GM18517 (cell line): ENCODE measurements around the gene USPL1.
"Not testable (repeated sequence)": the region's sequence is repeated elsewhere in the genome, so short reads cannot be mapped to it uniquely, and the experiment has no call there.

Experiments used
- ATAC-seq: cut with Tn5 transposase; IDR thresholded peaks from one replicate; pipeline ENCODE4 v1.9.1; 2021; ENCODE audit warnings: mild to moderate bottlenecking, moderate library complexity; ENCODE audit not compliant: unreplicated experiment

USPL1 gene

DNA sequence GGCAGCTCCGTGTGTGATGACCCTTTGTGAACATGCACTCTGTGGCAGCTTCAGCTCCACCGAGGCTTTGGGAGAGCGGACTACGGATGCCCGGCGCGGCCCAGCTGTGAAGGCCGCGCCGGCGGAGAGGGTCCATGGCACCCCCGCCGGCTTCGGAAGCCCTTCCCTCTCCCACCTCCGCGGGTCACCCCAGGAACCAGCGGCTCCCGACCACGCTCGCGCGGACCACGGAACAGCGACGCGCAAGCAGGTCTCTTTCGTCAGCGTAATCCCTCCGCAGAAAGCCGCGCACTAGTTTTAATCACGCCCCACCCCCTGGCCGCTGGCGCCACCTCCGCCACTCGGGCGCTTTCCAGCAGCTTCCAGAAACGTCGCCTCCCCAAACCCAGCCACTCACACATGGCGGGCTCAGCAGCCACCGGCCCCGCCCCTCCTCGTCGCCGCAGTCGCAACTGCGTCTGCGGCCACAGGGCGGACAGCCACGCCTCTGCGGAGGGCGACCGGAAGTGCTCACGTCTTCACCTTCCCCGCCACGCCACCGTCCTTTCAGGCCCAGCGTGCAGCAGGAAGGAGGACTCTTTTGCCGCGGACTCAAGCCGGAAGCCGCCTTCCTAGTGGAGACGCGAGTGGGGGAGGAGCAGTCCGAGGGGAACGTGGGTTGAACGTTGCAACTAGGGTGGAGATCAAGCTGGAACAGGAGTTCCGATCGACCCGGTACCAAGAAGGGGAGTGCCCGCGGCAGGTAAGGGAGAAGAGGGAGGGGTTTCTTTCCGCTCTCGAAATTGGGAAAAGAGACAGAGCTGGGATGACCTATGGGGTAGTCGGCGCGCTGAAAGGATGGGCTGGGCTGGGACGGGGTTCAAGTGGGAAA is at the start of gene USPL1:
Gene USPL1 (plus strand): TSS at position 606 of the 871 bp plus-strand sequence. CDS start 3,221 bp downstream, outside the sequence.
- peak; percentile 81 for ATAC-seq

DNA sequence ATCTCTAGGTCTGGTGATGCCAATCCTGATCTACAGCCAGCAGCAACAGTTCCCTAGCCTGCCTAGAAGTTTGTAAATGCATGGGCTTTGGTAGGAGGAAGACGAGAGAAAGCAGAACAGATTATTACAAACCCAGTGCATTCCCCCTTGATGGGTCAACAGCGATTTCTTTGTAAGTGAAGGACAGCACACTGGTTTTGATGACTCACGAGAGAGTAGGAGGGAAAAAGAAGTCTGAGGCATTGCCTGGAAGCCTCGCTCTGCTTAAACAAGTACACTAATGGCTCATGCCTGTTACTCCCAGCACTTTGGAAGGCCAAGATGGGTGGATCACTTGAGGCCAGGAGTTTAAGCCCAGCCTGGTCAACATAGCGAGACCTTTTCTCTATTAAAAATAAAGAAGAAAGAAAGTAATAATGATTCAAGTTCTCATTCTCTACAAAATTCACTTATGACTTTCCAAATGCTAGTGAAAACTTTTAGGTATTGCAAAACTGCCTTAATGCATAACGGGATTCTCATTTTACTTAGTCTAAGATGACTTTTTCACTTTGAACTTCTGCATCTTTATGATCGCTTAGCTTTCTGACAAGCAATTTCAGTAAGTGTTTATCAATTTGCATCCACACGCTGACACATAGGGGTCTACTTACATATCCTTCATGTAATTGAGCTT is 47.7 kb upstream of the USPL1 start:
- no peak for ATAC-seq

DNA sequence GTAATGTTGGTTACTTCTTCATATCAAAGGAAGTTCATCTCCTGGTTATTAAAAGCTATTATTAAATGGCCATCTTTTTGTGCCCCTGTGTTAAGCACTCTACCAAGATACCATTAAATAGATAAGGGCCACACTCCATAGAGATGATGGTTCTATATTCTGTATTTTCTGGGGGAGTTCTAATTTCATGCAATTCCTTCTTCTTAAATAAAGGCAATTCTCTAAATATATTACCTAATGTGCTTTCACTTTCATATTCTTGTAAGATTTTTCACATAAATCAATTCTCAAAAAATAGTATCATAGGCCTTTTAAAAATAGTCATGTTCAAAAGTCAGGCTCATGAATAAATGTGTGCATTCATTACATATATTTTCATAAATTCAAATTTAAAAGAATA is 47.0 kb upstream of the USPL1 start:
- no peak for ATAC-seq

DNA sequence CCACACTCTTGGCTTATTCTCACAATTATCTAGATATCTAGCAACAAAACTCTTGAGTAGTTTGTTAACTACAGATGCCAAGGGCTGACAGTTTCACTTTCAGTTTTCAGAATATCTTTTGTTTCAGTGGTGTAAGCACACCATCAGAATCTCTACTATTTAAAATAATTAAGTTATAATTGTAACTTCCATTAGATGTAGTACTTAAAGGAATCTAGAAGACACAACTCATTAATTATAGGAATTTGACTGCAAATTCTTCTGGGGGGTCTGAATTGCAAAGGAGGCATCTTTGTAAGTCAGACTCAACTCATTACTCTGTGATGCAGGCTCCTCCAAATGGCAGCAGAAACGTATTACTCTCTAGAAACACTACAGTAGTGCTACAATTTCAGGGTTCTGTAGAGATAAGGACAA is 44.9 kb upstream of the USPL1 start:
- peak; percentile 81 for ATAC-seq

DNA sequence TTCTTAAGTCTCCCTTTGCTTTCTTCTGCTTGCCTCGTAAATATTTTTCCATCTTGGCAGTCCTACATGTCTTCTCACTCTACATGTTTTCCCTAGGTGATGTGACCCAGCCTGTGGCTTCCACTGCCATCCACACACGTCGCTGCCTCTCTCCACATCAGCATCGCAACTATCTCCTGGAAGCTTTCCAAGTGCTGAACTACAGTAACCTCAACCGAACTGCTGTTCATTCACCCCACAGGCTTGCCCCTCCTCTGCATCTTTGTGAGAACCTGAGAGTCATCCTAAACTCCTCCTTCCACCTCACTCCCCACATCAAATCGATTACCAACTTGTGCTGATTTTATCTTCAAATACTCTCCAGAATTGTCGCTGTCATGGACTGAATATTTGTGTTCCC is 41.2 kb upstream of the USPL1 start:
- no peak for ATAC-seq

DNA sequence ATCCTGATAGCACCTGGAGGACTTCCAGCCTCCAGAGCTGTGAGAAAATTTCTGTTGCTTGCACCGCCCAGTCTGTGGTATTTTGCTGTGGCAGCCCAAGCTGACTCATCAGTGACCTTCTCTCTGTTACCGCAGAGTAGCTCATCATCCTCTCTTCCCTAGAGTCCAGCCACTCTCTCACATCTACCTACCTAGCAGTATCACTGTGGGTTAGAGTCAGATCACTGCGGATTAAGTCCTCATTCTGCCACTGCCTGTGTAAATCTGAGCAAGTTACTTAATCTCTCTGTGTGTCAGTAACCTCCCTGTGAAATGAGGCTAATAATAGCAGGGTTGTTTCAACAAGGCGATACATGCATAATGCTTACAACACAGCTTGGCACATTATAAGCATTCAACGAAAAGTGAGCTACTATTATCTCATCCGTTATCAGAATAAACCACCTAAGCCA is 40.3 kb upstream of the USPL1 start:
- peak; percentile 45 for ATAC-seq

DNA sequence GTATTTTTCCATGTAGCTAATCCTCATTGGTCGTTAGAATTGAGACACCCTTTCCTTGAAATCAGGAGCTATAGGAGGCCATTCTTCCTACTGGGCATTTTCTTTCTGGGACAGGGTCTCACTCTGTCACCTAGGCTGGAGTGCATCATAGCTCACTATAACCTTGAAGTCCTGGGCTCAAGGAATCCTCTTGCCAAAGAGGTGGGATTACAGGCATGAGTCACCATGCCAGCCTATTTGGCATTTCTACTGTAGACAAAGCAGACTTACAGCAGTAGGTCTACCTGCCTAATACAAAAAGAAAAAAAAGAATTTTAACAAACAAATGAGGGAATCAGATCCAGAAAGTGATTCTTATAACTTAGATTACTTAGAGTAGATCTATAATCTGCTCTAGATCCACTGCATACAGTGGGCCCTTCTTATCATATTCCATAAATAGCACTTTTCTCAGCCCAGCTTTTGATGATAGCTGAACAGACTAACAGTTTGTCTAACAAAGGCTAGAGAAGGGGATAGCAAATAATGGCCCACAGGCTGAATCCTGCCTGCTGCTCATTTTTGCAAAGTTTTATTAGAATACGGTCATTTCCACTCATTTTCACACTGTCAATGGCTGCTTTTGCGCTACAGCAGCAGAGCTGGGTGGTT is 36.7 kb upstream of the USPL1 start:
- no peak for ATAC-seq

DNA sequence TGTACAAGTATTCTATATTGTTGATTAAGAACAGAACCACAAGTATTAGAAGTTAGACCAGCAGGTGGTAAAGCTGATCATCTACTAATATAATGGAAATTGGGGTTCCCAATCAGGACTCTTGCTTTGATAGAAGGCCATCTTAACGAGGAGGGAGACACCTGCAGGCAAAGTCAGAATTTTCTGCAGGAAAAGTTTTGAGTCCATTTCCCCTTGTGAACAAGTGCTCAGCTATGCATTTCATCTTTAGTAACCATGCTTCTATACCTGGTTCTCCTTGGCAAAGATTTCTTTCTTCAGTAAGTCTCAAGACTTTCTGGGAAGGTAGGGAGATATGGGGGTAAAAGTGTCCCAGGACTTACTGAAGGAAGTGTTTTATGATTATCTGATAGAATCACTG is 36.1 kb upstream of the USPL1 start:
- no peak for ATAC-seq

DNA sequence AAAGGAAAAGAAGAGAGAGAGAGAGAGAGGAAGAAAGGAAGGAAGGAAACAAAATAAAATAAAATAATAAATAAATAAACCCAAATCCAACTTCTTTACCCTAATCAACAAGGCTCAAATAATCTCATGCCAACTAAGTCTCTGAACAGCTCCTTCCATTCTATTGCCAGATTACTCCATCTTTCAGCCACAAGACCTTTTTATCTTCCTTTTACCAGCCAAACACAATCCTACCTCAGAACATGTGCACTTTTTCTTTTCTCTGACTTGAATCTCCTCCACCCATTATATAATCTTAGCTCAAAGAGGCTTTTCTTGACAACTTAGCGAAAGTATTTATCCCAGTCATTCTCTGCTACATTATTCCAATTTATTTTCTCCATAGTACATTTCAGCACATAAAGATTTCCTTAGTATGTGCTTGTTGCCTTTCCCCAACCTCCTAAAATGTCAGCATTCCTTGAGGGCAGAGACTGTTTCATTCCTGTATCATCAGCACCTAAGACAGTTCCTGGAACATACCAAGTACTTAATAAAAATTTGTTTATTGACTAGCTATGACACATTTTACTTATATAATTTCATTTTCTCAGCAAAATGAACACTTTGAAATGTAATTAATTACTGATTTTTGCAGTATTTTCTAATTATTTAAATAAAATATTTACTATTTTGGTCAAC is 33.5 kb upstream of the USPL1 start:
- ATAC-seq: no peak

DNA sequence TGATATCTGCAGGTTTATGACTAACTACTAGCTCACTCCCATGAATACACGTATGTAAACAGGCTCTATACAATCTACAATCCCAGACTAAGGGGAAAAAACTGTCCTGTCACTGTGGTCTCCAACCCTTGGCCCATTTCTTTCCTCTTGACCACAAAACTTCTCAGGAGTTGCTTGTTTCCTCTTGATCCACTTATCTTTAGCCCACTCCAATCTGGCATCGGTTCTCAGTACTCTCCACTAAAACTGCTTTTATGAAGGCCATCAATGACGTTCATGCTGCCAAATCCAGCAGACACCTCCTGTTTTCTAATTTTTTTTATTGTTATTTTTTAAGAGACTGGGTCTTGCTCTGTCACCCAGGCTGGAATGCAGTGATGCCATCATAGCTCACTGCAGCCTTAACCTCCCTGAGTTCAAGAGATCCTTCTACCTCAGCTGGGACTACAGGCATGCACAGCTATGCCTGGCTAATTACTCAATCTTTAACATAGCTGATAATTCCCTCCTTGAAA is 31.9 kb upstream of the USPL1 start:
- no peak for ATAC-seq

DNA sequence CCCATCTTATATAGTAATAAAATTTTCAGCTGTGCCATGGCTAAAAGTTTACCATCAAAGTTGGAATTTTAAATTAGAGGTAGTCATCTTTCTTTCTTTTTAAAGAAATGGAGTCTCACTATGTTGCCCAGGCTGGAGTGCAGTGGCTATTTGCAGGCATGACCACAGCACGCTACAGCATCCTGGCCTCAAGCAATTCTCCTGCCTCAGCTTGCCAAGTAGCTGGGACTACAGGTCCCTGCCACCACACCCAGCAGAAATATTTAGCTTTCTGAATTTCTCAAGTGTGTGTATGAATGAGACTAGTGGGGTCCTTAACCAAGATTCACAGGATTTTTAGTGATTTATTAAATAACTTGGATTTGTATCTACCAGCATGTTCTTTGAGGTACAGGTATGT is 30.5 kb upstream of the USPL1 start:
- no peak for ATAC-seq

DNA sequence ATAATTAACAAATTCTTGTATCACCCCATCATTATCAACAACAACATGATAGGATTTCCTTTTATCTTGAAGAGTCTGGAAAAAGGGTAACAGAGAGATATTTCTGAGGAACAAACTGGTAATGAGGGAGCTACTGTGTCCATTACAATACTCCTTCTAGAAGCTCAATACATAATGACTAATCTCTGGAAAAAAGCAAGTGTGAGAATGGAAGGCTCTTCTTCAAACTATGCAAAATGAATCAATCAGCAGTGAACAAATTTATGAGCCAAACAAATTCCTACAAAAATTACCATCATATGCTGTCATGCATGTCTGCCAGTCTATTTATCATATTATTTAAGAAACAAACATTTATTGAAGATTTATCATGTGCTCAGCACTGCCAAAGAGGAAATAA is 30.0 kb upstream of the USPL1 start:
- no peak for ATAC-seq

DNA sequence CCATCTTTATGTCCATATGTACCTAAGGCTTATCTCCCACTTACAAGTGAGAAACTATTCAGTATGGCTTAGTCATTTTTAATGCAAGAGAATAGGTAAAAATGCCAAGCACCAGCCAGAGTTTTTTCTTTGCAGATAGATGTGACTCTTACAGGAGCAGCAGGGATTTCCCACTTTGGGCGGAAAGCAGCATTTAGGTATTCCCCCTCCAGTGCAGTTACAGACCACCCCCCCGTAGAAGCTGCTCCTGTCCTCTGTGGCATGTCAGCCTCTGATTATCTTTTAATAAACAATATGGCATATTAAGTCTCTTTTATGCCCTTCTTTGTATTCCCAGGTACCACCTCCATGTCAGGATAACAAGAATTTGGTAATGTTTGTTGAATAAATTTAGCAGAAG is 24.7 kb upstream of the USPL1 start:
- ATAC-seq: no peak

DNA sequence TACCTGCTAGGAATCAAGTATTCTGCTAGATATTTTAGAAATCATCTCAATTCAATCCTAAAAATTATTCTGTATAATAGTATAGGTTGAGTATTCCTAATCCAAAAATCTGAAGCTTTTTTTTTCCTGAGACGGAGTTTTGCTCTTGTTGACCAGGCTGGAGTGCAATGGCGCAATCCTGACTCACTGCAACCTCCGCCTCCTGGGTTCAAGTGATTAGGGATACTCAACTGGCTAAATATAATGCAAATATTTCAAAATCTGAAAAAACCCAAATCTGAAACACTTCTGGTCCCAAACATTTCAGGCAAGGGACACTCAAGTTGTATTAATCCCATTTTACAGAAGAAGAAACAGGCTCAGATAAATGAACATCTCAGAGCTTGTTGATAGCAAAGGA is 17.2 kb upstream of the USPL1 start:
- ATAC-seq: no peak

DNA sequence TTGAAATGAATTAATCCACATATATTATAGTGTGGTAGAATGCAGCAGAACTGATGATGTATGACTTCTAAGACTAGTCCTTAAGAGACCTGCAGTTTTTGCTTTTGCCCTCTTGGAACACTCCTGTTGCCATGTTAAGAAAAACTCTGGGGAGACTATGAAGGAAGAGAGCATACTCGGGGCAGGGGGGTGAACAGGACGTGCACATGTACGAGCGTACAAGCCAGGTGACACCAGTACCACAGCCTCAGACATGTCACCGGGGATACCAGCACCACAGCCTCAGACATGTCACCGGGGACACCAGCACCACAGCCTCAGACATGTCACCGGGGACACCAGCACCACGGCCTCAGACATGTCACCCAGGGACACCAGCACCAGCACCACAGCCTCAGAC is 15.9 kb upstream of the USPL1 start:
- no peak for ATAC-seq

DNA sequence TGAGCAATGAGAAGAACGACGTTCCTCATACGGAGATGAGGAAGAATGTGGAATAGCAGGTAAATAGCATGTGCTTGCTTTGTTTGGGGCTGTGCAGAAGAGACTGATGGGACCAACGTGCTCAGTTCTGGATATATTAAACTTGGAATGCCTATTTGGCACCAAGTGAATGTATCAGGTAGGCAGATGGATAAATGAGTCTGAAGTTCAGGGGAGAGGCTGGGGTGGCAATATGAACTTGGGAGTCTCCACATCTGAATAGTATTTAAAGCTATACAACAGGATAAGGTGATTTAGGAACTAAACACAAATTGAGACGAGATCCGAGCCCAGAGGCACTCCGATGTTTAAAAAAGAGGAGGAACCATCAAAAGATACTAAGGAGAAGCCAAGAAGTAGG is 12.7 kb upstream of the USPL1 start:
- no peak for ATAC-seq

DNA sequence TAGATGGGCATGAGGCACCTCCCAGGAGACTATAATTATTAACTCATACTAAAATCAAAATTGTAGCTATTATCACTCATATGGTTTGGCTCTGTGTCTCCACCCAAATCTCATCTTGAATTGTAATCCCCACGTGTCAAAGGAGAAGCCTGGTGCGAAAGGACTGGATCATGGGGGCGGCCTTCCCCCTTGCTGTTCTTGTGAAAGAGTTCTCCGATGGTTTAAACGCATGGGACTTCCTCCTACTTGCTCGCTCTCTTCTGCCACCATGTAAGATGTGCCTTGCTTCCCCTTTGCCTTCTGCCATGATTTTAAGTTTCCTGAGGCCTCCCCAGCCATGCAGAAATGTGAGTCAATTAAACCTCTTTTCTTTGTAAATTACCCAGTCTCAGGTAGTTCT is 10.5 kb upstream of the USPL1 start:
- not testable (repeated sequence) for ATAC-seq

DNA sequence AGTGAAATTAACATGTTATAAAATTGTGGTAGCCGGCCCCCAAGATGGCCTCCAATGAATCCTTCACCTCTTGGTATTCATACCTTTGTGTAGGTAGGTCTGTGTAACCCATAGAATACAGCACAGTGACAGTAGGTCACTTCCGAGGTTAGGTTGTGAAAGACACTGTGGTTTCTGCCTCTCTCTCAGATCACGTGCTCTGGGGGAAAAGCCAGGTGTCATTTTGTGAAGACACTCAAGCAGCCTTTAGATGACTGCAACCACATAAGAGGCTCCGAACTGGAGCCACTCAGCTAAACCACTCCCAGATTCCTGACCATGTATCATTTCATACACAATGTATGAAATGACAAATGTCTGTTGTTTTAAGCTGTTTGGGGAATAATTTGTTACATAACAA is 9.8 kb upstream of the USPL1 start:
- ATAC-seq: peak; percentile 94

DNA sequence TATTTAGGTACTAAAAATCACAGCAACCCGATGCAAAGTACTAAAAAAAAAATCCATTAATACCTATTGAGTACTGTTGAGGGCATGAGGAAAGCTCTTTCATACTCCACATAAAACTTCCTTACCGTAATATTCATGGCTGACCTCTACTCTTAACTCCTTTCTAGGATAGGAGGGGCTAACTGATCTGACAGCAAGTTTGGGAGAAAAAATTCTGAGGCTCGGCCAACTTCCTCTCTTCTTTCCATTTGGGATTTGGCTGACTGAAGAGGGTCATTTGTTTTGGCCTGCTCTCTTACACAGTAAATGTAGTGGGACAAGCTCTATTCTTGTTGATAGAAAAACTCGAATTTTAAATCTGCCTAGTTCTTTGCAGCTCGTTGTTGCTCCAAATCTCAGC is 9.4 kb upstream of the USPL1 start:
- peak; percentile 10 for ATAC-seq

DNA sequence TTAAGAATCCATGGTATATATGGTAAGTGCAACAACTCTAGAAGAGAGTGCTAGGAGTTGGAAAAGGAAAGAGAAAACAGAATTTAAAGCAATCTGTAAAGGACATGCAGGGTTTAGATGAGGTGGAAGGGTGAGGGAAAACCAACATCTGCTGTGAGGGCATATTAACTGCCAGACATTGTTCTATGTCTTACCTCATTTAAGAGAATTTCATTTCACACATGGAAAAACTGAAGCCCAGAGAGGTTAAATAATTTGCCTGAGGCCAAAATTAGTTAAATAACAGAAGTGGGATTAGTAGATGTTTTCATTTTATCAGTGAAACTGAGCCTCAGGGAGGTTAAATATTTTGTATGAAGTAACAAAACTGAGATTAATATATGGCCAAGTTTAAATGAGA is 7.4 kb upstream of the USPL1 start:
- ATAC-seq: no peak

DNA sequence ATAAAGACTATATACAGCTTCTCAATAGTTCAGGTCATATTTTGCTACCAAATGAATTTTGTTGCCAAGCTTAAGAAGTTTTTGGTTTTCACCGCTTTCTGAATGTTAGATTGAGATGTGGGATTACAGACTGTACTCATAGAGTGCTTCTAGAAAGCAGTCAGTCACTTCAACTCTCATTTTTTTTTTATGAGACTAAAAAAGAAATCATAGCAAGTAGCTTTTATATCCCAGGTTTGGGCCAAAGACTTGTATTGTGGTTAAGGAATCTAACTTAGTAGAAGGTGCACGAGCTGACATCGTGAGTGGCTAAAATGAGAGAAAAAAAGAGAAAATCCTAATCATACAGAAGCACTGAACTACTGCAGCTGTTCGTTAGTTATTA is 2.2 kb upstream of the USPL1 start:
- ATAC-seq: no peak
